ENCODE results near the gene S100A12. TPM values are rescaled to one million over a fixed set of nuclear protein-coding genes. Genes with fewer than 3 reads are reported as not detected.

S100A12 gene
- total and polyA plus RNA-seq, 9 of the 15 experiments (the other 6 are each of a cell fraction or from before 2014, with no cell fraction given): not detected

- TF ChIP-seq JUND (IDR thresholded peaks at IDR 0.05; ENCODE audit: borderline replicate concordance, low read depth, low read length) (0 out of 2 replicates have a peak, but pooled peaks have one; percentile 21), JUND (tag; IDR thresholded peaks at IDR 0.05; ENCODE audit: borderline replicate concordance, low read depth, low read length) (no peak), ZNF785 (CRISPR knock-in tag; IDR thresholded peaks at IDR 0.05) (no peak), RAD51 (IDR thresholded peaks at IDR 0.05; ENCODE audit: borderline replicate concordance, low read depth) (peak; percentile 74; the same call in 1 of the 2 replicates), AFF4 (CRISPR knock-in tag; IDR thresholded peaks at IDR 0.05) (peak; percentile 60; the same call in 1 of the 2 replicates), MGA (IDR thresholded peaks at IDR 0.05) (peak; percentile 100), ZNF197 (CRISPR knock-in tag; IDR thresholded peaks at IDR 0.05; ENCODE audit: low read depth) (no peak), CSDE1 (IDR thresholded peaks at IDR 0.05) (no peak), CREB3L1 (IDR thresholded peaks at IDR 0.05; ENCODE audit: borderline replicate concordance, low read depth) (peak; percentile 73; the same call in 1 of the 2 replicates)
These were observed 29.3 kb upstream of the S100A12 start (continued) for GRCh38 chr1:153404768-153405167.
